ENCODE results near the gene CCNB1IP1. TPM values are rescaled to one million over a fixed set of nuclear protein-coding genes. Genes with fewer than 3 reads are reported as not detected.
"Not testable (repeated sequence)": the region's sequence is repeated elsewhere in the genome, so short reads cannot be mapped to it uniquely, and the experiment has no call there.

CCNB1IP1 gene
- total and polyA plus RNA-seq, 2 of the 4 experiments (the other 2 are of a cell fraction), result 27.5 to 34.6 TPM

GRCh38 chr14:20294636-20295035 is 38.4 kb downstream of the CCNB1IP1 start:
- no peak overlapping the region for H2AFZ ChIP-seq (replicated peaks; ENCODE audit: low read length, poor library complexity)
- CTCF ChIA-PET, result no interaction called here

DNA sequence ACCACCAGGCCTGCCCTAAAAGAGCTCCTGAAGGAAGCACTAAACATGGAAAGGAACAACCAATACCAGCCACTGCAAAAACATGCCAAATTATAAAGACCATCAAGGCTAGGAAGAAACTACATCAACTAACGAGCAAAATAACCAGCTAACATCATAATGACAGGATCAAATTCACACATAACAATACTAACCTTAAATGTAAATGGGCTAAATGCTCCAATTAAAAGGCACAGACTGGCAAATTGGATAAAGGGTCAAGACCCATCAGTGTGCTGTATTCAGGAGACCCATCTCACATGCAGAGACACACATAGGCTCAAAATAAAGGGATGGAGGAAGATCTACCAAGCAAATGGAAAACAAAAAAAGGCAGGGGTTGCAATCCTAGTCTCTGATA is 51.1 kb downstream of the CCNB1IP1 start:
- DNase-seq; intact Hi-C loops (cut with micrococcal nuclease); H2BK5ac ChIP-seq (ENCODE audit: low read depth, low read length, poor library complexity, severe bottlenecking); H3K4me1 ChIP-seq (ENCODE audit: control insufficient read depth, insufficient read depth, low read length); H2BK20ac ChIP-seq (ENCODE audit: low read depth, low read length); H3K4me2 ChIP-seq (ENCODE audit: low read depth, low read length); H3K4me3 ChIP-seq (ENCODE audit: insufficient read depth, low read depth, low read length); H3K27ac ChIP-seq (ENCODE audit: insufficient read depth, low read length); H3K4ac ChIP-seq (ENCODE audit: low read depth, low read length); in situ Hi-C loops (cut with MboI; ENCODE audit: low sequenced_read_pairs); BruUV-seq (replicated peaks); H3K23ac ChIP-seq (ENCODE audit: low read depth, low read length); H3K9ac ChIP-seq (ENCODE audit: low read depth, low read length); ATAC-seq (ENCODE audit: low read depth); H4K5ac ChIP-seq (ENCODE audit: low read depth, low read length); H2AK9ac ChIP-seq (replicated peaks; ENCODE audit: low read depth, low read length, poor library complexity); H2AK5ac ChIP-seq (ENCODE audit: low read depth, low read length); H3K56ac ChIP-seq (ENCODE audit: extremely low read depth, insufficient read depth, low read length); H2BK15ac ChIP-seq (ENCODE audit: low read depth, low read length); H3K14ac ChIP-seq (replicated peaks; ENCODE audit: low read depth, low read length); CTCF ChIA-PET; H3K36me3 ChIP-seq (ENCODE audit: control insufficient read depth, insufficient read depth, low read length); H3K9me3 ChIP-seq (ENCODE audit: control insufficient read depth, insufficient read depth, low read length); H4K91ac ChIP-seq (ENCODE audit: insufficient read depth, low read depth, low read length); H2AFZ ChIP-seq (replicated peaks; ENCODE audit: low read length, poor library complexity); H4K8ac ChIP-seq (ENCODE audit: low read depth in 2 of 2, low read length in 2 of 2); H4K20me1 ChIP-seq (ENCODE audit: insufficient read depth, low read length); POLR2A ChIA-PET (ENCODE audit: unreplicated experiment); H3K18ac ChIP-seq (ENCODE audit: low read depth, low read length); H2BK120ac ChIP-seq (ENCODE audit: low read depth, low read length); H3K79me1 ChIP-seq (ENCODE audit: low read depth in 1 of 2, low read length in 2 of 2); H3K27me3 ChIP-seq (ENCODE audit: control insufficient read depth, insufficient read depth, low read length); dilution Hi-C loops (cut with HindIII; ENCODE audit: low sequenced_read_pairs, unreplicated experiment); H3K9me1 ChIP-seq (ENCODE audit: insufficient read depth, low read length): not testable (repeated sequence)
- no CpG with 5 or more reads among the region's 1 CpG for WGBS, 2 experiments (ENCODE audit: extremely low coverage in 2 of 2, insufficient read length in 1 of 2)

More at GRCh38 chr14:20294636-20295035, 38.4 kb downstream of the CCNB1IP1 start:
- no peak overlapping the region for H3K4me3 ChIP-seq (ENCODE audit: insufficient read depth, low read depth, low read length)
- H3K9ac ChIP-seq (ENCODE audit: low read depth, low read length), result no peak overlapping the region
- intact Hi-C loops (cut with micrococcal nuclease), result no loop called here
- H2BK20ac ChIP-seq (ENCODE audit: low read depth, low read length), result no peak overlapping the region
- H4K8ac ChIP-seq (ENCODE audit: low read depth in 2 of 2, low read length in 2 of 2), result no peak overlapping the region
- H2BK15ac ChIP-seq (ENCODE audit: low read depth, low read length), result no peak overlapping the region
- no peak overlapping the region for H3K27ac ChIP-seq (ENCODE audit: insufficient read depth, low read length)
- TF ChIP-seq POLR2A (IDR thresholded peaks at IDR 0.05; ENCODE audit: low read depth, low read length) (no peak), RCOR1 (IDR thresholded peaks at IDR 0.05; ENCODE audit: insufficient replicate concordance, low read length) (no peak)
- no peaks in the 10 kb centered on the region for H4K20me1 ChIP-seq (ENCODE audit: insufficient read depth, low read length)
- no peak overlapping the region for H4K5ac ChIP-seq (ENCODE audit: low read depth, low read length)
- no peak overlapping the region for H4K91ac ChIP-seq (ENCODE audit: insufficient read depth, low read depth, low read length)
- H3K9me3 ChIP-seq (ENCODE audit: control insufficient read depth, insufficient read depth, low read length), result no peaks in the 10 kb centered on the region
- no peaks in the 10 kb centered on the region for H3K79me1 ChIP-seq (ENCODE audit: low read depth in 1 of 2, low read length in 2 of 2)
- POLR2A ChIA-PET (ENCODE audit: unreplicated experiment), result no interaction called here
- H3K4me1 ChIP-seq (ENCODE audit: control insufficient read depth, insufficient read depth, low read length), result no peaks in the 10 kb centered on the region
- WGBS, 2 experiments (ENCODE audit: extremely low coverage in 2 of 2, insufficient read length in 1 of 2), result no CpG with 5 or more reads among the region's 2 CpGs
- no peak overlapping the region for H3K14ac ChIP-seq (replicated peaks; ENCODE audit: low read depth, low read length)
- H3K4me2 ChIP-seq (ENCODE audit: low read depth, low read length), result no peak overlapping the region
- no peak overlapping the region for H3K23ac ChIP-seq (ENCODE audit: low read depth, low read length)
- DNase-seq, result no peak
- H2BK5ac ChIP-seq (ENCODE audit: low read depth, low read length, poor library complexity, severe bottlenecking), result no peak overlapping the region
- BruUV-seq (replicated peaks), result no TSS peak
- peaks cover 3% of the 10 kb centered on the region; the same call in 1 of the 2 replicates for H3K9me1 ChIP-seq (ENCODE audit: insufficient read depth, low read length)
- no peak overlapping the region for H2AK5ac ChIP-seq (ENCODE audit: low read depth, low read length)
- no peak overlapping the region for H3K56ac ChIP-seq (ENCODE audit: extremely low read depth, insufficient read depth, low read length)
- H2AK9ac ChIP-seq (replicated peaks; ENCODE audit: low read depth, low read length, poor library complexity), result no peak overlapping the region
- dilution Hi-C loops (cut with HindIII; ENCODE audit: low sequenced_read_pairs, unreplicated experiment), result no loop called here
- in situ Hi-C loops (cut with MboI; ENCODE audit: low sequenced_read_pairs), result no loop called here
- H3K36me3 ChIP-seq (ENCODE audit: control insufficient read depth, insufficient read depth, low read length), result peaks cover 30% of the 10 kb centered on the region
- H3K27me3 ChIP-seq (ENCODE audit: control insufficient read depth, insufficient read depth, low read length), result no peaks in the 10 kb centered on the region
- no peak for ATAC-seq (ENCODE audit: low read depth)
- H3K4ac ChIP-seq (ENCODE audit: low read depth, low read length), result no peak overlapping the region
- H3K18ac ChIP-seq (ENCODE audit: low read depth, low read length), result no peak overlapping the region
- no peak overlapping the region for H2BK120ac ChIP-seq (ENCODE audit: low read depth, low read length)

Measured in IMR-90 (cell line).